Measurements from ENCODE around the gene ETNK1.

DNA sequence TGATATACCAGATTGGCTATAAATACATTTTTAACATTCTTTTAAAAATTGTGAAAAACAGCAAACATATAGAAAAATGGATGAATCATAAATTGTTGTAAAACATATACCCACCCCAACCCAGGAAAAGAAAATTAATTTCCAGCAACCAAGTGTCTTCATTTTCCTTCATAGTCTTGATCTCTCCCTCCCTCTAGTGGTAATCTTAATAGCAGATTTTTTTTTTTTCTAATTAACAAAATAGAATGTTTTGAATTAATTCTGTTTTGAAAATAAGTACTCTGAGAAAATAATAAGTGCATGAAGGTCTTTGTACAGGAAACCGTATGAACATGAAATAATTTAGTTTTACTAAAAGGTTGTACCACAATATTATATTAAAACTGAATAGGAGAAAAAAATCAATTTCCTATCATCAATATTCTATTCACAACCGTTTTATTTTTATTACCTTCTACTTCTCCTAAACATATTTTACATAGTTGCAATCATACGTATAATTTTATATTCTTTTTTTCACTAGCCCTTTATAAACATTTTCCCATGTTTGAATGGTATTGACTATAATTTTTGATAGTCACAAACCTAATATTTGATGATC is 7.0 kb downstream of the ETNK1 start:
- TF ChIP-seq EP300 (IDR thresholded peaks at IDR 0.05), result no peak
- TF ChIP-seq, protein P1, sequence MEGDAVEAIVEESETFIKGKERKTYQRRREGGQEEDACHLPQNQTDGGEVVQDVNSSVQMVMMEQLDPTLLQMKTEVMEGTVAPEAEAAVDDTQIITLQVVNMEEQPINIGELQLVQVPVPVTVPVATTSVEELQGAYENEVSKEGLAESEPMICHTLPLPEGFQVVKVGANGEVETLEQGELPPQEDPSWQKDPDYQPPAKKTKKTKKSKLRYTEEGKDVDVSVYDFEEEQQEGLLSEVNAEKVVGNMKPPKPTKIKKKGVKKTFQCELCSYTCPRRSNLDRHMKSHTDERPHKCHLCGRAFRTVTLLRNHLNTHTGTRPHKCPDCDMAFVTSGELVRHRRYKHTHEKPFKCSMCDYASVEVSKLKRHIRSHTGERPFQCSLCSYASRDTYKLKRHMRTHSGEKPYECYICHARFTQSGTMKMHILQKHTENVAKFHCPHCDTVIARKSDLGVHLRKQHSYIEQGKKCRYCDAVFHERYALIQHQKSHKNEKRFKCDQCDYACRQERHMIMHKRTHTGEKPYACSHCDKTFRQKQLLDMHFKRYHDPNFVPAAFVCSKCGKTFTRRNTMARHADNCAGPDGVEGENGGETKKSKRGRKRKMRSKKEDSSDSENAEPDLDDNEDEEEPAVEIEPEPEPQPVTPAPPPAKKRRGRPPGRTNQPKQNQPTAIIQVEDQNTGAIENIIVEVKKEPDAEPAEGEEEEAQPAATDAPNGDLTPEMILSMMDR (IDR thresholded peaks at IDR 0.05), result peak in 3 of 4 experiments; percentile 20 to 59 (median 41)

Data from sigmoid colon (tissue), 4 donors.